ENCODE measurements around the gene KRTAP24-1. TPM values are rescaled to one million over a fixed set of nuclear protein-coding genes. Genes with fewer than 3 reads are reported as not detected.

The KRTAP24-1 gene, protein sequence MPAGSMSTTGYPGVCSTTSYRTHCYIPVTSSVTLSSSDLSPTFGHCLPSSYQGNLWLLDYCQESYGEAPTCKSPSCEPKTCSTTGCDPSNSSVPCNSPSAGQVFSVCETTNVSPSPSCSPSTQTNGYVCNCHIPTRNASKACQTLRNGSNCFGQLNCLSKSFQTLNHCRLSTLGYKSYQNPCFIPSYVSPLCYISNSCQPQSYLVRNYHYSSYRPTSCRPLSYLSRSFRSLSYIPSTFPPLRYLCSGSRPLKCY
- total RNA-seq, result not detected
- long read RNA-seq, donor 1, result 0 reads
- long read RNA-seq, donor 2, result 0 reads

GRCh38 chr21:30282850-30283249 lies at the start of gene KRTAP24-1:
TSS of gene KRTAP24-1 (minus strand) at chr21:30282950. CDS start at chr21:30282932, 18 bp downstream.
- no peak within 1 kb of the TSS for H3K4me3 ChIP-seq
- TF ChIP-seq, protein P1, sequence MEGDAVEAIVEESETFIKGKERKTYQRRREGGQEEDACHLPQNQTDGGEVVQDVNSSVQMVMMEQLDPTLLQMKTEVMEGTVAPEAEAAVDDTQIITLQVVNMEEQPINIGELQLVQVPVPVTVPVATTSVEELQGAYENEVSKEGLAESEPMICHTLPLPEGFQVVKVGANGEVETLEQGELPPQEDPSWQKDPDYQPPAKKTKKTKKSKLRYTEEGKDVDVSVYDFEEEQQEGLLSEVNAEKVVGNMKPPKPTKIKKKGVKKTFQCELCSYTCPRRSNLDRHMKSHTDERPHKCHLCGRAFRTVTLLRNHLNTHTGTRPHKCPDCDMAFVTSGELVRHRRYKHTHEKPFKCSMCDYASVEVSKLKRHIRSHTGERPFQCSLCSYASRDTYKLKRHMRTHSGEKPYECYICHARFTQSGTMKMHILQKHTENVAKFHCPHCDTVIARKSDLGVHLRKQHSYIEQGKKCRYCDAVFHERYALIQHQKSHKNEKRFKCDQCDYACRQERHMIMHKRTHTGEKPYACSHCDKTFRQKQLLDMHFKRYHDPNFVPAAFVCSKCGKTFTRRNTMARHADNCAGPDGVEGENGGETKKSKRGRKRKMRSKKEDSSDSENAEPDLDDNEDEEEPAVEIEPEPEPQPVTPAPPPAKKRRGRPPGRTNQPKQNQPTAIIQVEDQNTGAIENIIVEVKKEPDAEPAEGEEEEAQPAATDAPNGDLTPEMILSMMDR (IDR thresholded peaks at IDR 0.05), result no peak
- H3K4me1 ChIP-seq (ENCODE audit: low read depth), result no peaks in the 10 kb centered on the region
- intact Hi-C loops (cut with DNase I, micrococcal nuclease), result no loop called here
- DNase-seq, result no peak
- no peaks in the 10 kb centered on the region for H3K36me3 ChIP-seq (ENCODE audit: low read depth)
- no peak for ATAC-seq
- H3K9me3 ChIP-seq, result no peaks in the 10 kb centered on the region

DNA sequence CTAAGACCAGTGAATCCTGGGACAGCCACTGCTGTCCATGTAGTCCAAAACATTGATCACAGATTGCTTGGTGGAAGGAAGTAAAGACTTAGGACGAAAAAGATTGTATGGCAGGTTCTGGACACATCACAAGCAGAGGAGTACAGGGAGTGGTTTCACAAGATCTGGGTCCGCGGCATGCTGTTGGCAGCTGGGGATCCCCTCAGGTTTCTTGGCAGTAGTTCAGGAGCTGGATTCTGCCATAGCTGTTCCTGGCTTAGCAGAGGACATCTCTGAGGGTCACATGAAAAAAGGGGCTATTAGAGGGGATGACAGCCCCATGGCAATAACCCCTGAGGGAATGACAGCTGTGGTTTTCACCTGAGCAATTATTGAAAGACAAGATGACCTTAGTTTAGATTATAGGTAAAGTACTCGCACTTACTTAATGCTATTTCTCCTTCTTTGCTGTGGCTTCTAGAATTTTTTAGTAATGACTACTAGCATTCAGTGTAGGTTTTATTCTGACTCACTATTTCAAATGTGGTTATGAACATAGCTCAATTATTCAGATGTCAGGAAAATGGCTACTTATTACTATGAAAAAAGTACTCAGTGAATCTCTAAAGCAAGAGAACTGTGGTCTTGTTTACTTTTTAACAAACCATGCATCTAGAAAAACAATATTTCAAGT lies 46.6 kb upstream of the KRTAP24-1 start:
- TF ChIP-seq, protein P1 (IDR thresholded peaks at IDR 0.05), result no peak
- ATAC-seq (no peak), DNase-seq (no peak)
- no peaks in the 10 kb centered on the region for H3K36me3 ChIP-seq (ENCODE audit: low read depth)
- H3K4me3 ChIP-seq, result no peak overlapping the region
- intact Hi-C loops (cut with DNase I, micrococcal nuclease), result no loop called here
- no peaks in the 10 kb centered on the region for H3K4me1 ChIP-seq (ENCODE audit: low read depth)
- H3K9me3 ChIP-seq, result peaks cover 10% of the 10 kb centered on the region

DNA sequence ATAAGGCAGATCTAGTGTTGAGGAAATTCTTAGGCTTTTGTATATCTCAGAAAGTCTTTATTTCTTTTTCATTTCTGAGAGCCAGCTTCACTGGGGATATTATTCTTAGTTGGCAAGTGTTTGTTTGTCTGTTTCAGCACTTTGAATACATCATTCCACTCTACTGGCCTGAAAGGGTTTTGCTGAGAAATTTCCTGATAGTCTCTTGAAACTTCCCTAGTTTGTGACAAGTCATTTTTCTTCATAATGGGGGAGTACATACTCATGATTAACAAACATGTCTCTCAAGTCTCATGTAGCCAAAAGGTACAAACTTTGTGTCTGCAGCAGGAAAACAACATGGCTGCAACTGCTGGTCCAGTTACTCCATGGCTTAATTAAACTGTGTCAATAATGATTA lies 43.6 kb upstream of the KRTAP24-1 start:
- Histone ChIP-seq H3K4me3 (no peak overlapping the region), H3K9me3 (peaks cover 10% of the 10 kb centered on the region), H3K36me3 (ENCODE audit: low read depth) (no peaks in the 10 kb centered on the region), H3K4me1 (ENCODE audit: low read depth) (no peaks in the 10 kb centered on the region)
- ATAC-seq (no peak), DNase-seq (no peak)
- TF ChIP-seq, protein P1 (IDR thresholded peaks at IDR 0.05), result no peak
- intact Hi-C loops (cut with DNase I, micrococcal nuclease), result no loop called here

GRCh38 chr21:30320215-30320614 lies 37.5 kb upstream of the KRTAP24-1 start, which contains the start of gene KRTAP26-1:
TSS of gene KRTAP26-1 (minus strand) at chr21:30320315. CDS start at chr21:30320035, 280 bp downstream.
- intact Hi-C loops (cut with DNase I, micrococcal nuclease), result no loop called here
- Histone ChIP-seq H3K4me3 (no peak within 1 kb of the TSS), H3K9me3 (no peaks in the 10 kb centered on the region), H3K36me3 (ENCODE audit: low read depth) (no peaks in the 10 kb centered on the region), H3K4me1 (ENCODE audit: low read depth) (no peaks in the 10 kb centered on the region)
- ATAC-seq (no peak), DNase-seq (no peak)
- TF ChIP-seq, protein P1 (IDR thresholded peaks at IDR 0.05), result no peak

- DNase-seq, result no peak
- intact Hi-C loops (cut with DNase I, micrococcal nuclease), result no loop called here
- Histone ChIP-seq H3K4me1 (ENCODE audit: low read depth) (no peaks in the 10 kb centered on the region), H3K9me3 (no peaks in the 10 kb centered on the region), H3K36me3 (ENCODE audit: low read depth) (no peaks in the 10 kb centered on the region), H3K4me3 (no peak overlapping the region)
- ATAC-seq, result no peak
- TF ChIP-seq, protein P1 (IDR thresholded peaks at IDR 0.05), result no peak
Observed at GRCh38 chr21:30315701-30316100, 33.0 kb upstream of the KRTAP24-1 start.
